ENCODE results near the gene TIGD3.

Gene TIGD3

GRCh38 chr11:65370659-65371049 is 16.1 kb downstream of the TIGD3 start:
- H3K4me1 ChIP-seq (ENCODE audit: control insufficient read depth in 1 of 2, insufficient read depth in 2 of 2, low read length in 2 of 2) = peaks cover 0 to 6% of the 10 kb centered on the region in 2 experiments
- no peak overlapping the region for H2BK12ac ChIP-seq (ENCODE audit: low read length)
- no peak for DNase-seq
- no peak overlapping the region for H3K4me2 ChIP-seq (ENCODE audit: low read length)
- no peak overlapping the region for H3K4ac ChIP-seq (ENCODE audit: low read depth, low read length)
- no peak overlapping the region for H3K4me3 ChIP-seq (ENCODE audit: low read depth, low read length)
- H3K18ac ChIP-seq (ENCODE audit: low read length) = peak overlapping the region; percentile 6
- H4K91ac ChIP-seq (ENCODE audit: low read depth, low read length) = peak overlapping the region; percentile 48
- H2AK5ac ChIP-seq (ENCODE audit: low read length) = no peak overlapping the region
- H4K8ac ChIP-seq (ENCODE audit: low read depth, low read length) = no peak overlapping the region
- H3K27me3 ChIP-seq (ENCODE audit: insufficient read depth, low read length) = no peaks in the 10 kb centered on the region
- no peaks in the 10 kb centered on the region for H3K79me1 ChIP-seq (ENCODE audit: low read length)
- no peak overlapping the region for H2BK120ac ChIP-seq (ENCODE audit: insufficient read depth, low read length, poor library complexity)
- no peak overlapping the region for H2BK5ac ChIP-seq (ENCODE audit: low read depth, low read length, poor library complexity)
- no CpG with 5 or more reads among the region's 6 CpGs for WGBS (ENCODE audit: extremely low coverage, insufficient coverage, insufficient read length)
- no peaks in the 10 kb centered on the region for H3K36me3 ChIP-seq (ENCODE audit: control insufficient read depth in 1 of 2, insufficient read depth in 2 of 2, low read length in 2 of 2)
- H3K14ac ChIP-seq (ENCODE audit: low read length) = no peak overlapping the region
- H3K79me2 ChIP-seq (ENCODE audit: control insufficient read depth, insufficient read depth, low read length, poor library complexity) = no peaks in the 10 kb centered on the region
- H4K12ac ChIP-seq (ENCODE audit: low read depth, low read length) = no peak overlapping the region
- peaks cover 3% of the 10 kb centered on the region for H3K9me3 ChIP-seq (ENCODE audit: insufficient read depth, low read depth, low read length)
- H3K9ac ChIP-seq (ENCODE audit: low read length) = no peak overlapping the region
- no peak overlapping the region for H3K23ac ChIP-seq (ENCODE audit: low read length)
- H3K27ac ChIP-seq (ENCODE audit: low read depth, low read length) = peak overlapping the region; percentile 39
- no peak overlapping the region for H2AFZ ChIP-seq (ENCODE audit: insufficient read depth, low read length, poor library complexity)

DNA sequence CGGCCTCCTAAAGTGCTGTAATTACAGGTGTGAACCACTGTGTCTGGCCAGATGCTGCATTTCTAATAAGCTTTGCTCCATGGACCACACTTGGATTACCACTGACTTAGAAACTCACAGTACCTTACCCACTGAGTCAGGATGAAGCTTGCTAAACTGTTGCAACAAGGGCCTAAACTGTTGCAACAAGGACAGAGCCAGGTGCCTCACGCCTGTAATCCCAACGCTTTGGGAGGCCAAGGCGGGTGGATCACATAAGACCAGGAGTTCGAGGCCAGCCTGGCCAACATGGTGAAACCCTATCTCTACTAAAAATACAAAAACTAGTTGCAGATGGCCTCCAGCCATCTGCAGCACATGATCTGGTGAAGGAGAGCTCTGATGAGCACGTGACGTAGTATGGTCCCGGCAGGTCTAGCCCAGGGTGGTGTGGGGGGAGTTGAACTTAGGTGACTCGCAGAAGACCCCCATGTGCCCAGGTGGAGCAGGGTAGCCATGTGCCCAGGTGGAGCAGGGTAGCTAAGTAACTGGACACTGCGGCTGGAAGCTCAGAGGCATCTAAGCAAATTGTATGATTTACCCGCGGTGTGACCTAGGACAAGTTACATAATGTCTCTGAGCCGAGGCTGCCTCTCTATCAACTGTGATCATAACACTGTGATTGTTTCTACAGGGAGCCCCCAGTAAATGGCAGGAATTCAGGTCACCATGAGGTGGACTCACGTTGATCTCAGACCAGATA is 19.5 kb downstream of the TIGD3 start:
- Histone ChIP-seq H2AFZ (ENCODE audit: insufficient read depth, low read length, poor library complexity) (no peak overlapping the region), H4K91ac (ENCODE audit: low read depth, low read length) (no peak overlapping the region), H3K27me3 (ENCODE audit: insufficient read depth, low read length) (no peaks in the 10 kb centered on the region), H4K8ac (ENCODE audit: low read depth, low read length) (no peak overlapping the region), H2BK5ac (ENCODE audit: low read depth, low read length, poor library complexity) (no peak overlapping the region), H3K9ac (ENCODE audit: low read length) (no peak overlapping the region), H3K4me2 (ENCODE audit: low read length) (no peak overlapping the region), H3K27ac (ENCODE audit: low read depth, low read length) (no peak overlapping the region), H3K79me2 (ENCODE audit: control insufficient read depth, insufficient read depth, low read length, poor library complexity) (no peaks in the 10 kb centered on the region), H3K4ac (ENCODE audit: low read depth, low read length) (no peak overlapping the region), H2AK5ac (ENCODE audit: low read length) (no peak overlapping the region), H2BK12ac (ENCODE audit: low read length) (peak overlapping the region; percentile 4), H3K4me3 (ENCODE audit: low read depth, low read length) (no peak overlapping the region), H3K36me3 (ENCODE audit: control insufficient read depth in 1 of 2, insufficient read depth in 2 of 2, low read length in 2 of 2) (no peaks in the 10 kb centered on the region), H3K79me1 (ENCODE audit: low read length) (no peaks in the 10 kb centered on the region), H2BK120ac (ENCODE audit: insufficient read depth, low read length, poor library complexity) (no peak overlapping the region), H4K12ac (ENCODE audit: low read depth, low read length) (no peak overlapping the region), H3K14ac (ENCODE audit: low read length) (no peak overlapping the region), H3K9me3 (ENCODE audit: insufficient read depth, low read depth, low read length) (peaks cover 3% of the 10 kb centered on the region), H3K18ac (ENCODE audit: low read length) (no peak overlapping the region), H3K23ac (ENCODE audit: low read length) (no peak overlapping the region), H3K4me1 (ENCODE audit: control insufficient read depth in 1 of 2, insufficient read depth in 2 of 2, low read length in 2 of 2) (peaks cover 0 to 4% of the 10 kb centered on the region in 2 experiments)
- DNase-seq = no peak
- WGBS (ENCODE audit: extremely low coverage, insufficient coverage, insufficient read length) = no CpG with 5 or more reads among the region's 14 CpGs

DNA sequence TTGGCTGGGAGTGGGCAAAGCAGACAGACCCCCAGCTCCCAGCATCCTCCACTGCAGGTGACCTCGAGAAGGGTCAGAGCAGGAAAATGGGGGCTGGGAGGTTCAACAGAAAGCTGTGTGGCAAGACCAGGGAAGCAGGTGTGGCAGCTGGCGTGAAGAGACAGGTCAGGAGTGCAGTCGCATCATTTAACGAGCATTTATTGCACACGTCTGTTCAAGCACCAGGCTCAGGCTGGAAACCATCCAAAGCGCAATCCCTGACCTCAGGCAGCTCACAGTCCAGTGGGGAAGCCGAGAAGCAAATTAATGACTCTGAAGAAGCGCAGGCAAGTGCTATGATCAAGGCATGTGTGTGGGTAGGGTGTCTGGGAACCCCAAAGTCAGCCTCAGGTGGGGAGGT is 20.5 kb downstream of the TIGD3 start:
- H4K12ac ChIP-seq (ENCODE audit: low read depth, low read length) = no peak overlapping the region
- H3K18ac ChIP-seq (ENCODE audit: low read length) = no peak overlapping the region
- H4K8ac ChIP-seq (ENCODE audit: low read depth, low read length) = no peak overlapping the region
- H3K4me3 ChIP-seq (ENCODE audit: low read depth, low read length) = no peak overlapping the region
- H3K23ac ChIP-seq (ENCODE audit: low read length) = no peak overlapping the region
- H3K9me3 ChIP-seq (ENCODE audit: insufficient read depth, low read depth, low read length) = peaks cover 3% of the 10 kb centered on the region
- H3K9ac ChIP-seq (ENCODE audit: low read length) = no peak overlapping the region
- no peak overlapping the region for H4K91ac ChIP-seq (ENCODE audit: low read depth, low read length)
- peak overlapping the region; percentile 39 for H2AK5ac ChIP-seq (ENCODE audit: low read length)
- H2BK12ac ChIP-seq (ENCODE audit: low read length) = no peak overlapping the region
- no peaks in the 10 kb centered on the region for H3K36me3 ChIP-seq (ENCODE audit: control insufficient read depth in 1 of 2, insufficient read depth in 2 of 2, low read length in 2 of 2)
- WGBS (ENCODE audit: extremely low coverage, insufficient coverage, insufficient read length) = no CpG with 5 or more reads among the region's 8 CpGs
- no peak overlapping the region for H3K14ac ChIP-seq (ENCODE audit: low read length)
- H3K4me2 ChIP-seq (ENCODE audit: low read length) = no peak overlapping the region
- no peaks in the 10 kb centered on the region for H3K27me3 ChIP-seq (ENCODE audit: insufficient read depth, low read length)
- H2BK5ac ChIP-seq (ENCODE audit: low read depth, low read length, poor library complexity) = no peak overlapping the region
- H3K27ac ChIP-seq (ENCODE audit: low read depth, low read length) = no peak overlapping the region
- H2AFZ ChIP-seq (ENCODE audit: insufficient read depth, low read length, poor library complexity) = no peak overlapping the region
- peaks cover 2% of the 10 kb centered on the region for H3K79me1 ChIP-seq (ENCODE audit: low read length)
- no peaks in the 10 kb centered on the region for H3K79me2 ChIP-seq (ENCODE audit: control insufficient read depth, insufficient read depth, low read length, poor library complexity)
- no peak overlapping the region for H3K4ac ChIP-seq (ENCODE audit: low read depth, low read length)
- H3K4me1 ChIP-seq (ENCODE audit: control insufficient read depth in 1 of 2, insufficient read depth in 2 of 2, low read length in 2 of 2) = peaks cover 0 to 4% of the 10 kb centered on the region in 2 experiments
- DNase-seq = no peak
- H2BK120ac ChIP-seq (ENCODE audit: insufficient read depth, low read length, poor library complexity) = no peak overlapping the region

DNA sequence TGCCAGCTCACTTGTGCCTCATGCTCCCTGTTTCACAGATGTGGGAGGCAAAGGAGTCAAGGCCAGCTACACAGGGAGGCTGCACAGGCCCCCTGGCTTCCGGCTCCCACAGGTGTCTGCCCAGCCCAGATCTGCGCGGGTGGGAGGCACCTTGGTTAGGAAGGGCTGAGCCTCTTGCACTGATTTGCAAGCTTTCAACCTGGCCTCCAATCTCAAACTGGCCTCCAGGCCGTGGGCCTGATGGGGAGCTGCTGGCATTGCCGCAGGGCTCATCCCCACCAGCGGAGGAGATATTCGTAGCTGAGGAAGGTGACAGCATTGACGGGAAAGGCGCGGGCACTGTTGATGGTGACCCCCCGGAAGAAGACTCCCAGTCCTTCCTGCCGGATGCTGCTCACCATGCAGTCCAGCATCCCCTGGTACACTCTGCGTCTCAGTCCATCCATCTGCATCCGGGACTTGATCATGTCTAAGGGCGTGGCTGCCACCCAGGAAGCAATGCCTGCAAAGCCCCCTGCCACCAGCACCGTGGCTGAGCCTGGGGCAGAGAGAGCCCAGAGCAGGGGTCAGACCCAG is 21.7 kb downstream of the TIGD3 start:
- WGBS (ENCODE audit: extremely low coverage, insufficient coverage, insufficient read length) = no CpG with 5 or more reads among the region's 16 CpGs

More for the DNA sequence above, 21.7 kb downstream of the TIGD3 start:
- Histone ChIP-seq H3K18ac (ENCODE audit: low read length) (no peak overlapping the region), H3K27ac (ENCODE audit: low read depth, low read length) (no peak overlapping the region), H4K91ac (ENCODE audit: low read depth, low read length) (no peak overlapping the region), H3K79me2 (ENCODE audit: control insufficient read depth, insufficient read depth, low read length, poor library complexity) (no peaks in the 10 kb centered on the region), H2BK5ac (ENCODE audit: low read depth, low read length, poor library complexity) (no peak overlapping the region), H3K9me3 (ENCODE audit: insufficient read depth, low read depth, low read length) (peaks cover 3% of the 10 kb centered on the region), H3K27me3 (ENCODE audit: insufficient read depth, low read length) (no peaks in the 10 kb centered on the region), H4K12ac (ENCODE audit: low read depth, low read length) (no peak overlapping the region), H2AFZ (ENCODE audit: insufficient read depth, low read length, poor library complexity) (no peak overlapping the region), H3K4me2 (ENCODE audit: low read length) (no peak overlapping the region), H3K4me1 (ENCODE audit: control insufficient read depth in 1 of 2, insufficient read depth in 2 of 2, low read length in 2 of 2) (peaks cover 5% of the 10 kb centered on the region in 2 experiments), H3K23ac (ENCODE audit: low read length) (no peak overlapping the region), H3K4me3 (ENCODE audit: low read depth, low read length) (no peak overlapping the region), H4K8ac (ENCODE audit: low read depth, low read length) (no peak overlapping the region), H2BK120ac (ENCODE audit: insufficient read depth, low read length, poor library complexity) (no peak overlapping the region), H3K79me1 (ENCODE audit: low read length) (peaks cover 6% of the 10 kb centered on the region), H2AK5ac (ENCODE audit: low read length) (no peak overlapping the region), H2BK12ac (ENCODE audit: low read length) (no peak overlapping the region), H3K14ac (ENCODE audit: low read length) (no peak overlapping the region), H3K36me3 (ENCODE audit: control insufficient read depth in 1 of 2, insufficient read depth in 2 of 2, low read length in 2 of 2) (no peaks in the 10 kb centered on the region), H3K9ac (ENCODE audit: low read length) (no peak overlapping the region), H3K4ac (ENCODE audit: low read depth, low read length) (no peak overlapping the region)
- no peak for DNase-seq

Measured in trophoblast cell (in vitro differentiated cells and primary cell).